ENCODE results near the gene RAB5IF. TPM values are rescaled to one million over a fixed set of nuclear protein-coding genes. Genes with fewer than 3 reads are reported as not detected.

Gene RAB5IF
- total and polyA plus RNA-seq, 2 of the 13 experiments (the other 11 are each of a cell fraction or from before 2014, with no cell fraction given), result 261 to 305 TPM

DNA sequence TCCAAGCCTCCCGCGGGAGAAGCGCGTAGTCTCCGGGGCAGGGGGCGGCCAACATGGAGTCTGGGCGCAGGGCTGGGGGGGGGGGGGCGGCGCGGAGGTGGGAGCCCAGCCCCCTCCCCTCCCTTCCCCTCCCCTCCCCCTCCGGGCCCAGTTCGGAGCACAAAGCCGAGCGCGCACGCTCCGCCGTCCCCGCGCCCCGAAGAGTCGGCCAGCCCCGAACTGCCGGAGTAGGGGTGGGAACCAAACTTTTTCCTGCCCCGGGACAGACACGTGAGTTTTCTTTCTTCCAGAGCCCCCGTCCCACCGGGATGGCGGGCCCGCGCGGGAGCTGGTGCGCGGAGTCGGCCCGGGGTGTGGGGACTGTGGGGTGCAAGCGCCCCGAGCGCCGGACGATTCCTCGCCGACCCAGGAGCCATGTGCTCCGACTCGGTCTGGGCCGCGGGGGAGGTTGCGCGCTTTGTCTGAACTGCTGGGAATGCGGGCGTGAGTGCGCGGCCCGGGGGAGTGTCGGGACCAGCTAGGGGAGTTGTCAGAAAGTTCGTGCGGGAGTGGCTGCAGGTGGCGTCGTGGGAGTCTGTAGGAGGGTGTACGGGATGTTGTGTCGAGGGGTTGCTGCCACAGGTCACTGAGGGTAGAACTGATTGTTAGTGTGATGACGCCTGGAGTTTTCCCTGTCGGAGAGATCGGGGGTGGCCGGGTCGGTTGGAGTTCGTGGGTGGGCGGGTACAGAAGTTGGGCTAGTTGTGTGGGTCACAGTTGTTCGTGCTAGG lies 31.0 kb upstream of the RAB5IF start (continued):
- TF ChIP-seq ZNF101 (CRISPR knock-in tag; IDR thresholded peaks at IDR 0.05; ENCODE audit: borderline replicate concordance, low read depth) (no peak), ZBTB20 (CRISPR knock-in tag; IDR thresholded peaks at IDR 0.05; ENCODE audit: borderline replicate concordance, low read depth) (peak; percentile 4; the same call in 1 of the 2 replicates), NFE2L1 (CRISPR knock-in tag; IDR thresholded peaks at IDR 0.05; ENCODE audit: borderline replicate concordance) (no peak; the same call in 1 of the 2 replicates), SNAPC2 (CRISPR knock-in tag; IDR thresholded peaks at IDR 0.05) (no peak), SMAD3 (CRISPR knock-in tag; IDR thresholded peaks at IDR 0.05) (0 out of 2 replicates have a peak, but pooled peaks have one; percentile 10), ZNF709 (CRISPR knock-in tag; IDR thresholded peaks at IDR 0.05) (no peak), MXD4 (CRISPR knock-in tag; IDR thresholded peaks at IDR 0.05) (peak; percentile 88; the same call in 1 of the 2 replicates), HOXA3 (CRISPR knock-in tag; IDR thresholded peaks at IDR 0.05) (peak; percentile 50; the same call in 1 of the 2 replicates), ZNF780A (CRISPR knock-in tag; IDR thresholded peaks at IDR 0.05) (peak; percentile 94), SUZ12 (IDR thresholded peaks at IDR 0.05; ENCODE audit: low read depth, low read length) (no peak), ZNF652 (CRISPR knock-in tag; IDR thresholded peaks at IDR 0.05; ENCODE audit: borderline replicate concordance, low read depth) (no peak), ZMYM4 (CRISPR knock-in tag; IDR thresholded peaks at IDR 0.05) (peak; percentile 42; the same call in 1 of the 2 replicates), HOXA9 (CRISPR knock-in tag; IDR thresholded peaks at IDR 0.05; ENCODE audit: borderline replicate concordance) (peak; percentile 92), ZNF180 (CRISPR knock-in tag; IDR thresholded peaks at IDR 0.05; ENCODE audit: borderline replicate concordance, low read depth) (no peak), ZNF672 (CRISPR knock-in tag; IDR thresholded peaks at IDR 0.05) (no peak), HDAC6 (IDR thresholded peaks at IDR 0.05; ENCODE audit: low read depth, low read length) (no peak)
- TF ChIP-seq, protein P1, sequence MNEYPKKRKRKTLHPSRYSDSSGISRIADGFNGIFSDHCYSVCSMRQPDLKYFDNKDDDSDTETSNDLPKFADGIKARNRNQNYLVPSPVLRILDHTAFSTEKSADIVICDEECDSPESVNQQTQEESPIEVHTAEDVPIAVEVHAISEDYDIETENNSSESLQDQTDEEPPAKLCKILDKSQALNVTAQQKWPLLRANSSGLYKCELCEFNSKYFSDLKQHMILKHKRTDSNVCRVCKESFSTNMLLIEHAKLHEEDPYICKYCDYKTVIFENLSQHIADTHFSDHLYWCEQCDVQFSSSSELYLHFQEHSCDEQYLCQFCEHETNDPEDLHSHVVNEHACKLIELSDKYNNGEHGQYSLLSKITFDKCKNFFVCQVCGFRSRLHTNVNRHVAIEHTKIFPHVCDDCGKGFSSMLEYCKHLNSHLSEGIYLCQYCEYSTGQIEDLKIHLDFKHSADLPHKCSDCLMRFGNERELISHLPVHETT (CRISPR knock-in tag; conservative IDR thresholded peaks at IDR 0.05), result peak; percentile 47
- TF ChIP-seq, protein P2, sequence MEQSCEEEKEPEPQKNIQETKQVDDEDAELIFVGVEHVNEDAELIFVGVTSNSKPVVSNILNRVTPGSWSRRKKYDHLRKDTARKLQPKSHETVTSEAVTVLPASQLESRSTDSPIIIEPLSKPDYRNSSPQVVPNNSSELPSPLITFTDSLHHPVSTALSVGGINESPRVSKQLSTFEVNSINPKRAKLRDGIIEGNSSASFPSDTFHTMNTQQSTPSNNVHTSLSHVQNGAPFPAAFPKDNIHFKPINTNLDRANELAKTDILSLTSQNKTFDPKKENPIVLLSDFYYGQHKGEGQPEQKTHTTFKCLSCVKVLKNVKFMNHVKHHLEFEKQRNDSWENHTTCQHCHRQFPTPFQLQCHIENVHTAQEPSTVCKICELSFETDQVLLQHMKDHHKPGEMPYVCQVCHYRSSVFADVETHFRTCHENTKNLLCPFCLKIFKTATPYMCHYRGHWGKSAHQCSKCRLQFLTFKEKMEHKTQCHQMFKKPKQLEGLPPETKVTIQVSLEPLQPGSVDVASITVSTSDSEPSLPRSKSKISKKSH (CRISPR knock-in tag; IDR thresholded peaks at IDR 0.05; ENCODE audit: borderline replicate concordance), result peak; percentile 89

Data from HepG2 (cell line).